ENCODE data around the gene CRY2.
"Not testable (repeated sequence)": the region's sequence is repeated elsewhere in the genome, so short reads cannot be mapped to it uniquely, and the experiment has no call there.

CRY2 gene

DNA sequence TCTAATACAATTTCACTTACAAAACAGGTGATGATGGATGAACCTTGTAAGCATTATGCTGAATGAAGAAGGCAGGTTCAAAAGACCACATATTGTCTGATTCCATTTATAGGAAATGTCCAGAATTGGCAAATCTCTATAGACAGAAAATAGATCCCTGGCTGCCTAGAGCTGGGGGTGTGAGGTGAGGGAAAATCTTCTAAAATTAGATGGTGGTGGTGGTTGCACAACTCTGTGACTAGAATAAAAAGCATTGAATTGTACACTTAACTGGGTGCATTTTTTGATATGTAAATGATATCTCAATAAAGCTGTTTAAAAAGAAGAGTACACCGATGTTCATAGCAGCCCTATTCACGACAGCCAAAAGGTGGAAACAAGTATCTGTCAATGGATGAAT, 16.7 kb upstream of the CRY2 start:
- TF ChIP-seq, protein P1, sequence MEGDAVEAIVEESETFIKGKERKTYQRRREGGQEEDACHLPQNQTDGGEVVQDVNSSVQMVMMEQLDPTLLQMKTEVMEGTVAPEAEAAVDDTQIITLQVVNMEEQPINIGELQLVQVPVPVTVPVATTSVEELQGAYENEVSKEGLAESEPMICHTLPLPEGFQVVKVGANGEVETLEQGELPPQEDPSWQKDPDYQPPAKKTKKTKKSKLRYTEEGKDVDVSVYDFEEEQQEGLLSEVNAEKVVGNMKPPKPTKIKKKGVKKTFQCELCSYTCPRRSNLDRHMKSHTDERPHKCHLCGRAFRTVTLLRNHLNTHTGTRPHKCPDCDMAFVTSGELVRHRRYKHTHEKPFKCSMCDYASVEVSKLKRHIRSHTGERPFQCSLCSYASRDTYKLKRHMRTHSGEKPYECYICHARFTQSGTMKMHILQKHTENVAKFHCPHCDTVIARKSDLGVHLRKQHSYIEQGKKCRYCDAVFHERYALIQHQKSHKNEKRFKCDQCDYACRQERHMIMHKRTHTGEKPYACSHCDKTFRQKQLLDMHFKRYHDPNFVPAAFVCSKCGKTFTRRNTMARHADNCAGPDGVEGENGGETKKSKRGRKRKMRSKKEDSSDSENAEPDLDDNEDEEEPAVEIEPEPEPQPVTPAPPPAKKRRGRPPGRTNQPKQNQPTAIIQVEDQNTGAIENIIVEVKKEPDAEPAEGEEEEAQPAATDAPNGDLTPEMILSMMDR (IDR thresholded peaks at IDR 0.05; ENCODE audit: borderline replicate concordance, insufficient read depth, low read depth, low read length), result no peak
- H3K4me3 ChIP-seq (ENCODE audit: low read depth, low read length), result no peak overlapping the region

DNA sequence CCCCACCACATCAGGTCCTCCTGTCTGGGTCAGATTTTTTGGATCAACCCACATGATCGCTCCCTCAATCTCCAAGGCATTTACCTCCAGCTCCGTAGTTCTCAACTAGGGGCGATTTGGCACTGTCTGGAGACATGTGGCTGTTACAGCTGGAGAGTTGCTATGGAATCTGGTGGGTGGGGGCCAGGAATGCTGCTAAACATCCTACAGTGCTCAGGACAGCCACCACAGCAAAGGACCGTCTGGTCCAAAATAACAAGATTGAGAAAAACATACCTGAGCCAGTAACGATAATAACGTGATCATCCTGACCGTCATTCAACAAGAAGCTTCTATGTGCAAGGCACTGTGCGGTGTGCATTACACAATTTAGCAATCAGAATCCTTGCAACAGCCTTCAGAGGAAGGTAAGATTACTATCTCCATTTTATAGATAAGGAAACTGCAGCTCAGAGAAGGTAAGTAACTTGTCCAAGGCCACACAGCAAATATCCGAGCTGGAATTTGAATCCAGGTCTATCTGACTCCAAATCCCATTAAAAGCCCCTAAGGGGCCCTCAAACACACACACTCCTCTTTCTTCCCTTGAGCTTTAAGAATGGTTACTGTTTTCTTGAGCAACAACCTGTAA, 14.3 kb upstream of the CRY2 start:
- no peak overlapping the region for H3K4me3 ChIP-seq (ENCODE audit: low read depth, low read length)
- TF ChIP-seq, protein P1 (IDR thresholded peaks at IDR 0.05; ENCODE audit: borderline replicate concordance, insufficient read depth, low read depth, low read length), result no peak

DNA sequence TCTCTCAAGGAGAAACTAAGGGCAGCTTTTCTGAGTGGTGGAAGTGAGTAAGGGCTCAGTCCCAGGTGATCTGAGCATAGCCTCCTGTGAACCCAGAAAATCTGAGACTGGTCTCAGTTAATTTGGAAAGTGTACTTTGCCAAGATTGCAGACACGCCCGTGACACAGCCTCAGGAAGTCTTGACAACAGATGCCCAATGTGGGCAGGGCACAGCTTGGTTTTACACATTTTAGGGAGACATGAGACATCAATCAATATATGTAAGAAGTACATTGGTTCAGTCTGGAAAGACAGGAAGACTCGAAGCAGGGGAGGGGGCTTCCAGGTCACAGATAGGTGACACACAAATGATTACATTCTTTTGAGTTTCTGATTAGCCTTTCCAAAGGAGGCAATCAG, 13.5 kb upstream of the CRY2 start:
- no peak overlapping the region for H3K4me3 ChIP-seq (ENCODE audit: low read depth, low read length)

DNA sequence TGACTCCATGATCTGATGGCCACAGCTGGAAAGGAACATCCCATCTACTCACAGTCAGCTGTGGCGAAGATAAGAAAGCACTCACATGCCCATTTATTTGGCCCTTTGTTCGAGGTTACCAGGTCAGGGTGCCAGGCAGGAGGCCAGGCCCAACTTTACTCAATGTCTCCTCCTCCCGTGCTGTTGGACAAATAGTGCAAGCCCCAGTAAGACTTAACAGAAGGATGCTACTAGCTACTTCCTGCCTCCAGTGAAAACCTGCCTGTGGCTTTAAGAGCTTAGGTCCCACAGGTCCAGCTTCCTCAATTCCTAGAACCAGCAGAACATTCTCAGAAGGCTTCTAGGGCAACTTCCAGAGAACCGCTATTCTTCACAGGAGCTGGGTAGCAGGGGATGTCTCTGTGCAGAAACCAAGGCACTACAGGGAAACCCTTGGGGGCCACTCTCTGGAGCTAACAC, 12.9 kb upstream of the CRY2 start:
- no peak overlapping the region for H3K4me3 ChIP-seq (ENCODE audit: low read depth, low read length)
- TF ChIP-seq, protein P1 (IDR thresholded peaks at IDR 0.05; ENCODE audit: borderline replicate concordance, insufficient read depth, low read depth, low read length), result no peak

More for the DNA sequence above, 13.5 kb upstream of the CRY2 start:
- TF ChIP-seq, protein P1 (IDR thresholded peaks at IDR 0.05; ENCODE audit: borderline replicate concordance, insufficient read depth, low read depth, low read length), result no peak

DNA sequence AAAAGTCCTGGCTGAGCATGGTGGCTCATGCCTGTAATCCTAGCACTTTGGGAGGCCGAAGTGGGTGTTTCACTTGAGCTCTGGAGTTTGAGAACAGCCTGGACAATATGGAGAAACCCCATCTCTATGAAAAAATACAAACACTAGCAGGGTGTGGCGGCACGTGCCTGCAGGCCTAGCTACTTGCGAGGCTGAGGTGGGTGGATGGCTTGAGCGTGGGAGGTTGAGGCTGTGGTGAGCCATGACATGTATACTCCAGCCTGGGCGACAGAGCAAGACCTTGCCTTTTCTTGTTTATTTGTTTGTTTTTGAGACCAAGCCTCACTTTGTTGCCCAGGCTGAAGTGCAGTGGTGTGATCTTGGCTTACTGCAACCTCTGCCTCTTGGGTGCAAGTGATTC, 8.1 kb upstream of the CRY2 start:
- no peak overlapping the region for H3K4me3 ChIP-seq (ENCODE audit: low read depth, low read length)
- TF ChIP-seq, protein P1 (IDR thresholded peaks at IDR 0.05; ENCODE audit: borderline replicate concordance, insufficient read depth, low read depth, low read length), result no peak

DNA sequence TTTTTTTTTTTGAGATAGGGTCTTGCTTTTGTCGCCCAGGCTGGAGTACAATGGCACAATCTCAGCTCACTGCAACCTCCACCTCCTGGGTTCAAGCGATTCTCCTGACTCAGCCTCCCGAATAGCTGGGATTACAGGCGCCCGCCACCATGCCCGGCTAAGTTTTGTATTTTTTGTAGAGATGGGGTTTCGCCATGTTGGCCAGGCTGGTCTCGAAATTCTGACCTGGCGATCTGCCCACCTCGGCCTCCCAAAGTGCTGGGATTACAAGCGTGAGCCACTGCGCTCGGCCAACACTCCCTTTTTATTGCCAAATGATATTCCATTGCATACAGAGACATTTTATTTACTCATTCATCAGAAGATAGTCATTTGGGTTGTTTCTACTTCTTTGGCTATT, 7.0 kb upstream of the CRY2 start:
- H3K4me3 ChIP-seq (ENCODE audit: low read depth, low read length), result not testable (repeated sequence)

DNA sequence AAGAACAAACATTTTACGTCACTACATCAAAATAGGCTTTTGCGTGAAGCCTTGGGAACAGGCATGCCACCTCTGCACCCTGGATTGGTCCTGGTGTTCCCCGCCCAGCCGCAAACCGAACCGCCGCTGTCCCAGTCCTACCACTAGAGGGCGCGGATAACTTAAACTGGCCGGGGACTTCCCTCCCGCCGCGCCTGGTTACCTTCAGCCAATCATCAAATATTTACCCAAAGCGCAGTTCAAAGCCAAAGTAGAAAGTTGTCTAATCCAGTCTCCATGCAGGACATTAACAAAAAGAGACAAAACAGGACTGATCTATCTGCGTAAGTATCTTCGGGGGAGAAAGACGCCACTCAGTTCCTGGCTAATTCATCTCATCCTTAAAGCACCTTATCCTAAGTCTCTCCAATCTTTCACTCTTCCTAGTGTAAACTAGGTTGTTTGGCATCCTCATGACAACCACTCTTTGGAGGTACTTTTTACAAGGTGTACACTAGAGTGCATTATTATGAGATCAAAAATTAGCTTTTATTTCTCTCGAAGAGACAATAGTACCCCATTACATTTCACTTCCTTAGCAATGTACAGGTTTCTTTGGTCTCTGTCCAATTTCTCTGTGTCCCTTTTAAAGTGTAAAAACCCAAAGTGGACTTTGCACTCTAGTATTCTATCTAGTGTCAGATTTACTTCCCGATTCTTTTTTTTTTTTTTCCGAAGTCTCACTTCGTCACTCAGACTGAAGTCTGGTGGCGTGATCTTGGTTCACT, 3.9 kb upstream of the CRY2 start:
- TF ChIP-seq, protein P1 (IDR thresholded peaks at IDR 0.05; ENCODE audit: borderline replicate concordance, insufficient read depth, low read depth, low read length), result peak; percentile 89
- H3K4me3 ChIP-seq (ENCODE audit: low read depth, low read length), result peak overlapping the region; percentile 10
